AG04450 (cell line): ENCODE measurements around the gene TBC1D14. TPM values are rescaled to one million over a fixed set of nuclear protein-coding genes. Genes with fewer than 3 reads are reported as not detected.

Source experiments
- CTCF ChIA-PET: fragments of 300-600, 350-600 bp; formaldehyde crosslinking; extraction: SDS; loops from one replicate; lab custom pipeline; 2022; ENCODE audit warnings: antibody characterized with exemption, inconsistent platforms; lab: Charles Lee
- POLR2A ChIA-PET: fragments of 350-600 bp; formaldehyde crosslinking; extraction: SDS; loops from one replicate; lab custom pipeline; 2021; ENCODE audit warnings: antibody characterized with exemption, inconsistent platforms; lab: Yijun Ruan, JAX
- DNase-seq: peaks from one replicate; pipeline ENCODE4 v3.0.0-alpha.2; 2011; ENCODE audit warnings: low read depth, low spot score
- H3K27ac ChIP-seq: one replicate; pipeline ENCODE4 v1.5.1; 2012; ENCODE audit warnings: low read depth, low read length, control low read depth
- H3K27me3 ChIP-seq: one replicate; pipeline ENCODE4 v1.6.0; 2012; ENCODE audit warnings: low read length; ENCODE audit not compliant: control insufficient read depth, insufficient read depth
- H3K4me3 ChIP-seq: 2 replicates; pipeline ENCODE4 v1.5.1; 2011; ENCODE audit warnings: mild to moderate bottlenecking, low read depth, low read length, control low read depth
- H3K9me3 ChIP-seq: 2 replicates; pipeline ENCODE4 v1.5.1; 2012; ENCODE audit warnings: low read length; ENCODE audit not compliant: control insufficient read depth, insufficient read depth
- CTCF ChIP-seq: IDR thresholded peaks from 2 replicates; pipeline ENCODE4 v1.5.1; 2011; ENCODE audit warnings: low read depth, low read length, control low read depth, inconsistent platforms
- polyA plus RNA-seq: library from polyadenylated mRNA; depleted of rRNA; stranded (reverse); fragments of >200 nt; gene quantifications from 2 replicates; pipeline ENCODE4 v1.2.3, GENCODE V29; 2011

Gene TBC1D14
- polyA plus RNA-seq, 1 experiment, result 46.3 TPM

- no peak for TF ChIP-seq CTCF
- H3K27ac ChIP-seq, result peak overlapping the region; percentile 73
- CTCF ChIA-PET, result interaction anchor here (0.9 to 6.5 kb wide), 7 partner anchors 23 to 195 kb away, joined by 3 to 44 read pairs (median 20); partner anchors contain the start of gene TADA2B
These were observed 158.7 kb downstream of the TBC1D14 start for GRCh38 chr4:7068279-7068842.

GRCh38 chr4:7068883-7069282 lies 159.3 kb downstream of the TBC1D14 start:
- Histone ChIP-seq H3K4me3 (peak overlapping the region; percentile 77), H3K27ac (peak overlapping the region; percentile 52), H3K27me3 (peaks cover 14% of the 10 kb centered on the region), H3K9me3 (no peaks in the 10 kb centered on the region; the same call in 1 of the 2 replicates)
- ChIA-PET CTCF (interaction anchor here (0.5 to 6.5 kb wide), 11 partner anchors 24 to 351 kb away, joined by 3 to 44 read pairs (median 6); partner anchors contain the start of genes TADA2B and TBC1D14), POLR2A (interaction anchor here (0.5 to 3.3 kb wide), 5 partner anchors 10 to 82 kb away, joined by 3 to 27 read pairs (median 3); partner anchors contain the start of gene TADA2B)
- no peak for DNase-seq
- TF ChIP-seq CTCF, result no peak

More at GRCh38 chr4:7068279-7068842, 158.7 kb downstream of the TBC1D14 start:
- no peak for DNase-seq
- Histone ChIP-seq H3K9me3 (no peaks in the 10 kb centered on the region; the same call in 1 of the 2 replicates), H3K27me3 (peaks cover 14% of the 10 kb centered on the region), H3K4me3 (peak overlapping the region; percentile 77)
- POLR2A ChIA-PET, result interaction anchor here (0.7 to 3.3 kb wide), 9 partner anchors 23 to 395 kb away, joined by 3 to 27 read pairs (median 3); partner anchors contain the start of gene TADA2B

- ChIA-PET POLR2A (no interaction called here), CTCF (interaction anchor here (0.6 to 6.5 kb wide), 35 partner anchors 9 to 441 kb away, joined by 3 to 44 read pairs (median 4); partner anchors contain the start of genes TADA2B and TBC1D14)
- peak; percentile 13 for DNase-seq
- H3K9me3 ChIP-seq, result no peaks in the 10 kb centered on the region; the same call in 1 of the 2 replicates
- no peak overlapping the region for H3K27ac ChIP-seq
- H3K4me3 ChIP-seq, result no peak overlapping the region
- peaks cover 14% of the 10 kb centered on the region for H3K27me3 ChIP-seq
- peak; percentile 98 for TF ChIP-seq CTCF
These were observed 161.3 kb downstream of the TBC1D14 start for GRCh38 chr4:7070729-7071511.

GRCh38 chr4:7073059-7073458 lies 163.4 kb downstream of the TBC1D14 start:
- Histone ChIP-seq H3K4me3 (no peak overlapping the region), H3K27me3 (peaks cover 14% of the 10 kb centered on the region), H3K9me3 (no peaks in the 10 kb centered on the region; the same call in 1 of the 2 replicates), H3K27ac (no peak overlapping the region)
- ChIA-PET CTCF (interaction anchor here (1.7 kb wide), 1 partner anchor 29 kb away, joined by 9 read pairs; no protein-coding TSS in a partner anchor), POLR2A (no interaction called here)
- TF ChIP-seq CTCF, result no peak
- no peak for DNase-seq
